CD4-positive, alpha-beta T cell treated with Interleukin-1 beta for 1 hour (primary cell): ENCODE measurements around the gene SDR42E2.
"Not testable (repeated sequence)": the region's sequence is repeated elsewhere in the genome, so short reads cannot be mapped to it uniquely, and the experiment has no call there.

ENCODE experiments used
- DNase-seq, 2 donors: peaks; one replicate each; pipeline ENCODE4 v3.0.0-alpha.2; 2020 to 2022

Gene SDR42E2

GRCh38 chr16:22161999-22162655, at the start of gene SDR42E2:
TSS of gene SDR42E2 (plus strand) at chr16:22162506. CDS start at chr16:22165583, 3,077 bp downstream.
- DNase-seq = peak; percentile 45 to 48

DNA sequence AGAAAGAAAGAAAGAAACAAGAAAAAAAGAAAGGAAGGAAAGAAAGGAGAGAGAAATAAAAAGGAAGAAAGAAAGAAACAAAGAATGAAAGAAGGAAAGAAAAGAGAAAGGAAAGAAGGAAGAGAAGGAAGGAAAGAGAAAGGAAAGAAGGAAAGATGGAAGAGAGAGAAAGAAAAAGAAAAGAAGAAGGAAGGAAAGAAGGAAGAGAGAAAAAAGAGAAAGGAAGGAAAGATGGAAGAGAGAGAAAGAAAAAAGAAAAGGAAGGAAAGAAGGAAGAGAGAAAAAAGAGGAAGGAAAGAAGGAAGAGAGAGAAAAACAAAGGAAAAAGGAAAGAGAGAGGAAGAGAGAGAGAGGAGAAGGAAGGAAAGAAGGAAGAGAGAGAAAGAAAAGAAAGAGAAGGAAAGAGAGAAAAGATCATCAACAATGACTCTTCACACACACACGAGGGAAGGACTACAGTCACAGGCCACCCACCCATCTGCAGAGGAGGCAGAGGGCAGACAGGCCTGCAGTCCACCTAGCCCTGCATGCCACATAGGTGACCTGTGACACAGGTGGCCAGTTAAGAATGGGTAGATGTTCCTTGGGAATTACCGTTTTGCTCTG, 46.1 kb upstream of the SDR42E2 start:
- no peak for DNase-seq

- no peak for DNase-seq
Observed at GRCh38 chr16:22117609-22118008, 44.7 kb upstream of the SDR42E2 start.

GRCh38 chr16:22120440-22120839, 41.9 kb upstream of the SDR42E2 start:
- DNase-seq = no peak

GRCh38 chr16:22122239-22122638, 40.1 kb upstream of the SDR42E2 start:
- no peak for DNase-seq

DNA sequence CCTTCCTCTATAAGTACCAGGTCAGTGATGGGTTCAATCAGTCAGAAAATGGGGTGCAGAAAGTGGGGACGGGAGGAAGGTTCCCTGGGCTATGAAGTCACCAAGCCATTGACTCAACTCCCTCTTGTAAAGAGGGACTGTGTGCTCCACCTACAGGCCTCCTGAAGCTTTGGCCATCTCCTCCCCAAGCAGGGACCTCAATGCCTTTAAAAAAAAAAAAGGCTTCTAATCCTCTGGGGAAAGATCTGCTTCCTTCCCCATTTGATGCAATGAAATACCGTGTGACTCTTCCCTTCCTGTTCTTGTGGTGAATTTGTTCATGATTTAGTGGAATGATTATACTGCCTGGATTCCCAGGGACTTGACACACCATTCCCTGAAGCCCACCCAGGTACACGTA, 39.2 kb upstream of the SDR42E2 start:
- no peak for DNase-seq

GRCh38 chr16:22123759-22124490, 38.4 kb upstream of the SDR42E2 start:
- no peak for DNase-seq

- no peak for DNase-seq
Observed at GRCh38 chr16:22124583-22125284, 37.6 kb upstream of the SDR42E2 start.

GRCh38 chr16:22126037-22126558, 36.2 kb upstream of the SDR42E2 start:
- no peak for DNase-seq

GRCh38 chr16:22128537-22128936, 33.8 kb upstream of the SDR42E2 start:
- DNase-seq = not testable (repeated sequence)

DNA sequence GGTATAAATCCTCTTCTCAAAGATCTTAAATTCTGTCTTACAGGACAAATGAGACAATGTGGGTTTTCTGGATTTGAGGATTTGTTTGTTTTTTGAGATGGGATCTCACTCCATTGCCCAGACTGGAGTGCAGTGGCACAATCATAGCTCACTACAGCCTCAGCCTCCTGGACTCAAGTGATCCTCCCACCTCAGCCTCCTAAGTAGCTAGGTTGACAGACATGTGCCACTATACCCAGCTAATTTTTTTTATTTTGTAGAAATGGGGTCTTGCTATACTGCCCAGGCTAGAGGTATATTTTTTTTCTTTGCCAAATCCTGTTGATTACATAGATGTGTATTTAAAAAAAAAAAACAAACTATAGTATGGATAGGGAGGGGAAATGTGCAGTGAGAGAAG, 31.8 kb upstream of the SDR42E2 start:
- DNase-seq = no peak

GRCh38 chr16:22132801-22133200, 29.5 kb upstream of the SDR42E2 start:
- DNase-seq = no peak

DNA sequence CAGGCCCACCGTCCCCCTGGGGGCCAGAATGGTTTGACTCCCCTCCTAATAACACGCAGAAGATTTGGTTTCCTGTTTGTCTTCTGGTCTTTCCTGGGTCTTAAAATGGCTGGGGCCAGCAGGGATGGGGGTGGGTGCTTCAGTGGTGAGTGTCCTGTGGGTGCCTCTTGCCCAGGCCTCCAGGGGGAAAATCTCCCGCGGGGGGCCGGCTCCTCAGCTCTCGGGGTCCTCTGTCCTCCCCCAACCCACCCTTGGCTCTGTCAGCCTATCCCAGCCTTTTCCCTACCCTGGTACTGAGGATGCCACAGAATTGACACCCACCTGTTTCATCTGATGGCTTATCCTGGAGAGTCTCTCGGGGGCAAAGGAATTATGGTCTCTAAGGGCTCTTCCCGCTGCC, 23.8 kb upstream of the SDR42E2 start:
- no peak for DNase-seq

DNA sequence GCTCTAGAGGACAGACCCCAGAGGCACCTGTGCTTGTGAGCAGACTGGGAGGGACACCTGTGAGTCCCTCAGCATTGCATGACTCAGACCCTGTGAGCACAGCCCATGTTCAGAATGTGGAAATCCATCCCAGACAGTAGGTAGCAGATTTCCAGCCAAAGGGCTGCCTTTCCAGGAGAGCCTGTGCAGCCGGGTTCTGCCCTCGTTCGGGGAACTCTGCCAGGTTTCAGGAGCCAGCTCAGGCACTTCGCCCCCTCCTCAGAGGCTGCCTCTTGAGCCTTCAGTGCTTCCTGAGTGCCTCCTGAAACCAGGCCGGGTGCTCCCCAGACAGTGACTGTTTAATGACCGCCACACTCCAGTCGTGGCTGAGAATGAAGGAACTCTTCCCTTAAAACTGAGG, 23.3 kb upstream of the SDR42E2 start:
- DNase-seq = no peak

DNA sequence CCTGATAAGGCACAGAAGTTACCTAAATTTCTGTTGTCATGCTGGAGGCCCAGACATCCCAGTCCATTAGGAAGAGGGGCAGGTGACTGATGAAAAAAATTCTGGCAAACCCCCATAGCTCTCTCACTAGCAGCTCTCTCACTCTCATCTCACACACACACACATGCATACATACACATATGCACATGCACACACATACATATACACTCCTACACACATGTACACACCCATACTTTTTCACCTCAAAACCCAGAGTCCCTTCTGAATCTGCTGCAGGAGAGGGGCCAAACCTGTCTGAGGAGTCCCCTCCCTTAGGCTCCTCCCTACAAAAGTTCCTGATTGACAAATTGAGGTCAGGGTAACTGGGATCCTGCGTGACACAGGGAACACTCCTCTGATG, 22.6 kb upstream of the SDR42E2 start:
- no peak for DNase-seq

GRCh38 chr16:22141767-22142166, 20.5 kb upstream of the SDR42E2 start:
- DNase-seq = no peak

DNA sequence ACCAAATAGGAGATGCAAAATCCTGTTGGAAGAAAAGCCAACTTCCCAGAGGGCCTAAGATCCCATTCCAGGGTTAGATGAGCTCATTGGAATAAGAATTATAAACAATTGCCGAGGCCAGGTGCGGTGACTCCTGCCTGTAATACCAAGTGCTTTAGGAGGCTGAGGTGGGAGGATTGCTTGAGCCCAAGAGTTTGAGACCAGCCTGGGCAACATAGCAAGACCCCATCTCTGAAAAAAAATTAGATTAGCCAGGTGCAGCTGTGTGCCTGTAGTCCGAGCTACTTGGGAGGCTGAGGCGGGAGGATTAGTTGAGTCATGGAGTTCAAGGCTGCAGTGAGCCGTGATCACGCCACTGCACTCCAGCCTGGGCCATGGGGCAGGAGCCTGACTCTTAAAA, 17.8 kb upstream of the SDR42E2 start:
- DNase-seq = no peak

DNA sequence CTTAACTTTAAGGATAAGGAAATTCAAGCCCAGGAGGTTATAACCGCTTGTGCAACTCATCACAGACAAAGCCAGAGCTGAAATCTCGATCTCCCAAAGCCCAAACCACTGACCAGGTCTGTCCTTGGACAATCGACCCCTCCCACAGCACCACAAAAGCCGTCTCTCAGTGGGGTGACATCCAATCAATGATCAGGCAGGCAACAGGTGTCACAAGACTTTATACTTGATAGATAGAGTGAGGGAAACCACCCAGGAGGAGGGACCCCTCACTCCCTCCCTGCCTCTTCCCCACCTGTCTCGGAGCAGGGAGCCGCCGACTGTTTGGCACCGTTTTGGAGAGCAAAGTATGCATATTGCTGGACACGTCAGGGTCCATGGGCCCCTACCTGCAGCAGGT, 14.5 kb upstream of the SDR42E2 start:
- no peak for DNase-seq

GRCh38 chr16:22151246-22151998, 10.9 kb upstream of the SDR42E2 start:
- DNase-seq = no peak

- no peak for DNase-seq
Observed at GRCh38 chr16:22152316-22152715, 10.0 kb upstream of the SDR42E2 start.

DNA sequence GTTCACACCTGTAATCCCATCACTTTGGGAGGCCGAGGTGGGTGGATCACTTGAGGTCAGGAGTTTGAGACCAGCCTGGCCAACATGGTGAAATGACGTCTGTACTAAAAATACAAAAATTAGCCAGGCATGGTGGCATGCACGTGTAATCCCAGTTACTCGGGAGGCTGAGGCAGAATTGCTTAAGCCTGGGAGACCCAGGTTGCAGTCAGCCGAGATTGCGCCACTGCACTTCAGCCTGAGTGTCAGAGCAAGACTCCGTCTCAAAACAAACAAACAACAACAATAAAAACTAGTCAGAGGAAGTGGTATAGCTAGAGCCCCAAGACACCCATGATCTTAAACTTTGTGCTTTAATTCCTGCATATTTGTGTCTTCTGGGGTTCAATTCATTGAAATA, 9.2 kb upstream of the SDR42E2 start:
- DNase-seq = not testable (repeated sequence)

- DNase-seq = no peak
Observed at GRCh38 chr16:22161401-22161800, 905 bp upstream of the SDR42E2 start.

- no peak for DNase-seq
Observed at GRCh38 chr16:22162656-22163009, 327 bp downstream of the SDR42E2 start.
